GM13976 (cell line): ENCODE results near the gene SYT17.
A peak's percentile ranks its signal among the peaks of the same experiment; 100 is the strongest.

Experiments used
- DNase-seq: peaks from one replicate; pipeline ENCODE4 v3.0.0; 2012; ENCODE audit warnings: low spot score
- CTCF ChIP-seq: IDR thresholded peaks from 2 replicates; pipeline ENCODE4 v1.5.1; 2012; ENCODE audit warnings: borderline replicate concordance, mild to moderate bottlenecking; ENCODE audit not compliant: insufficient read depth; ENCODE audit errors: extremely low read depth, missing control alignments, control extremely low read depth
- in situ Hi-C: fragments of 300-500 bp; cut with MboI; formaldehyde crosslinking; loops from one replicate; pipeline ENCODE4 v1.12.0; 2022; ENCODE audit warnings: low sequenced_read_pairs, mixed read lengths, inconsistent platforms; ENCODE audit not compliant: unreplicated experiment

Gene SYT17

GRCh38 chr16:19179546-19180490 lies 11.8 kb downstream of the SYT17 start:
- in situ Hi-C loops, result loop anchor here (5.0 to 10.0 kb wide), 2 partner anchors 93 to 195 kb away; no protein-coding TSS in a partner anchor
- TF ChIP-seq CTCF, result peak; percentile 62
- DNase-seq, result peak; percentile 85

- no peak for DNase-seq
- TF ChIP-seq CTCF, result no peak
- in situ Hi-C loops, result no loop called here
Observed at GRCh38 chr16:19180741-19181140, 12.7 kb downstream of the SYT17 start.

- in situ Hi-C loops, result no loop called here
- TF ChIP-seq CTCF, result no peak
- DNase-seq, result no peak
Observed at GRCh38 chr16:19182481-19182880, 14.4 kb downstream of the SYT17 start.

- TF ChIP-seq CTCF, result no peak
- no peak for DNase-seq
- in situ Hi-C loops, result no loop called here
Observed at GRCh38 chr16:19183187-19183586, 15.1 kb downstream of the SYT17 start.

- TF ChIP-seq CTCF, result no peak
- in situ Hi-C loops, result no loop called here
- DNase-seq, result no peak
Observed at GRCh38 chr16:19184823-19185509, 16.9 kb downstream of the SYT17 start.

GRCh38 chr16:19185510-19185851 lies 17.4 kb downstream of the SYT17 start:
- no peak for TF ChIP-seq CTCF
- no peak for DNase-seq
- in situ Hi-C loops, result no loop called here
